Measurements from ENCODE around the gene PIP4K2A. TPM values are rescaled to one million over a fixed set of nuclear protein-coding genes. Genes with fewer than 3 reads are reported as not detected.

The PIP4K2A gene
- total RNA-seq, 6 experiments from 2014 or later: 50.1 to 67.9 (median 58.9) TPM

GRCh38 chr10:22552888-22553378, 161.4 kb downstream of the PIP4K2A start:
- Mint-ChIP-seq H3K36me3 (ENCODE audit: low read depth) (peaks cover 6% of the 10 kb centered on the region; the same call in 1 of the 2 replicates), H3K4me3 (no peak overlapping the region), H3K9me3 (no peaks in the 10 kb centered on the region), H3K27ac (no peak overlapping the region), H3K4me1 (ENCODE audit: low read depth) (peaks cover 12% of the 10 kb centered on the region), H3K27me3 (ENCODE audit: insufficient read depth) (no peaks in the 10 kb centered on the region)
- peak; percentile 28 for DNase-seq
- TF ChIP-seq, protein P1, sequence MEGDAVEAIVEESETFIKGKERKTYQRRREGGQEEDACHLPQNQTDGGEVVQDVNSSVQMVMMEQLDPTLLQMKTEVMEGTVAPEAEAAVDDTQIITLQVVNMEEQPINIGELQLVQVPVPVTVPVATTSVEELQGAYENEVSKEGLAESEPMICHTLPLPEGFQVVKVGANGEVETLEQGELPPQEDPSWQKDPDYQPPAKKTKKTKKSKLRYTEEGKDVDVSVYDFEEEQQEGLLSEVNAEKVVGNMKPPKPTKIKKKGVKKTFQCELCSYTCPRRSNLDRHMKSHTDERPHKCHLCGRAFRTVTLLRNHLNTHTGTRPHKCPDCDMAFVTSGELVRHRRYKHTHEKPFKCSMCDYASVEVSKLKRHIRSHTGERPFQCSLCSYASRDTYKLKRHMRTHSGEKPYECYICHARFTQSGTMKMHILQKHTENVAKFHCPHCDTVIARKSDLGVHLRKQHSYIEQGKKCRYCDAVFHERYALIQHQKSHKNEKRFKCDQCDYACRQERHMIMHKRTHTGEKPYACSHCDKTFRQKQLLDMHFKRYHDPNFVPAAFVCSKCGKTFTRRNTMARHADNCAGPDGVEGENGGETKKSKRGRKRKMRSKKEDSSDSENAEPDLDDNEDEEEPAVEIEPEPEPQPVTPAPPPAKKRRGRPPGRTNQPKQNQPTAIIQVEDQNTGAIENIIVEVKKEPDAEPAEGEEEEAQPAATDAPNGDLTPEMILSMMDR (IDR thresholded peaks at IDR 0.05): no peak

GRCh38 chr10:22551681-22552365, 162.6 kb downstream of the PIP4K2A start:
- H3K36me3 Mint-ChIP-seq (ENCODE audit: low read depth): peaks cover 12% of the 10 kb centered on the region; the same call in 1 of the 2 replicates
- H3K4me1 Mint-ChIP-seq (ENCODE audit: low read depth): peaks cover 12% of the 10 kb centered on the region
- DNase-seq: no peak
- H3K27ac Mint-ChIP-seq: no peak overlapping the region
- H3K27me3 Mint-ChIP-seq (ENCODE audit: insufficient read depth): no peaks in the 10 kb centered on the region; the same call in 1 of the 2 replicates
- H3K4me3 Mint-ChIP-seq: no peak overlapping the region
- TF ChIP-seq, protein P1 (IDR thresholded peaks at IDR 0.05): no peak
- no peaks in the 10 kb centered on the region for H3K9me3 Mint-ChIP-seq

DNA sequence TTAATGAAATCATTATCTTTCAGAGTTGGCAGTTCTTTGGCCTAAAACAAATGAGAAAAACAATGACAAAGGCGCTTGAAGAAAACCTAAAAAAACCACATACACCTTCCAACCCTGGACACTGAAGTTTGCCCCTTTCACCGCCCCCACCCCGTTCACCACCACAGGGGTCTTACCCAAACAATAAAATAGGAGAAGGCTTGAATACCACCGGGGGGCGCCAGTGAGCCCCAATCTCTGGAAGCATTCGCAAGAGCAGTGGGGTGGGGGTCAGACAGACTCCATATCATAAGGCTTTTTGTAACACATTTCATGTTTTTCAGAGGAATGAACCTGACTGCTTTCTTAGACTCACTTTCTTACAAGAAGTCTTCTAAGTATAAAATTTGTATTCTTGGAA, 163.6 kb downstream of the PIP4K2A start:
- Mint-ChIP-seq H3K27me3 (ENCODE audit: insufficient read depth) (no peaks in the 10 kb centered on the region; the same call in 1 of the 2 replicates), H3K9me3 (no peaks in the 10 kb centered on the region), H3K4me3 (no peak overlapping the region), H3K27ac (no peak overlapping the region), H3K4me1 (ENCODE audit: low read depth) (peaks cover 12% of the 10 kb centered on the region), H3K36me3 (ENCODE audit: low read depth) (peaks cover 16% of the 10 kb centered on the region)
- DNase-seq: peak; percentile 28
- TF ChIP-seq, protein P1 (IDR thresholded peaks at IDR 0.05): peak; percentile 89

- Mint-ChIP-seq H3K27ac (no peak overlapping the region), H3K4me1 (ENCODE audit: low read depth) (peaks cover 10% of the 10 kb centered on the region), H3K4me3 (no peak overlapping the region), H3K27me3 (ENCODE audit: insufficient read depth) (no peaks in the 10 kb centered on the region; the same call in 1 of the 2 replicates), H3K36me3 (ENCODE audit: low read depth) (peaks cover 16% of the 10 kb centered on the region), H3K9me3 (no peaks in the 10 kb centered on the region)
- TF ChIP-seq, protein P1 (IDR thresholded peaks at IDR 0.05): no peak
- no peak for DNase-seq
Measured at GRCh38 chr10:22548344-22548743, 166.0 kb downstream of the PIP4K2A start.

GRCh38 chr10:22545643-22546042, 168.7 kb downstream of the PIP4K2A start:
- Mint-ChIP-seq H3K4me1 (ENCODE audit: low read depth) (no peaks in the 10 kb centered on the region), H3K4me3 (no peak overlapping the region), H3K27ac (no peak overlapping the region), H3K9me3 (no peaks in the 10 kb centered on the region), H3K27me3 (ENCODE audit: insufficient read depth) (no peaks in the 10 kb centered on the region; the same call in none of the 2 replicates), H3K36me3 (ENCODE audit: low read depth) (peaks cover 13% of the 10 kb centered on the region)
- TF ChIP-seq, protein P1 (IDR thresholded peaks at IDR 0.05): no peak
- no peak for DNase-seq
